Adipose tissue (tissue), 3 donors: ENCODE results near the gene EEFSEC. TPM values are rescaled to one million over a fixed set of nuclear protein-coding genes. Genes with fewer than 3 reads are reported as not detected.

Experiments used
- H3K27ac ChIP-seq: one replicate; pipeline ENCODE4 v1.5.1; 2013; ENCODE audit warnings: low read depth, low read length
- WGBS, 3 donors: extraction: QIAGEN DNeasy Blood & Tissue Kit; methylation state at CpG; one replicate each; pipeline ENCODE4 v1.1.7; 2013; 5-methylcytosine and 5-hydroxymethylcytosine counted together
- polyA plus RNA-seq, 3 donors: library from polyadenylated mRNA; stranded (reverse); fragments of 200-250 nt; gene quantifications; one replicate each; pipeline ENCODE4 v1.2.3, GENCODE V29; 2013
- donor health status: healthy with polysubstance abuse.
- donor health status: Bipolar disorder and iron deficiency.
- donor health status: healthy.

The EEFSEC gene
- polyA plus RNA-seq, 3 donors, result 8.9 to 14.6 (median 9.0) TPM

GRCh38 chr3:128344052-128344735 is 190.9 kb downstream of the EEFSEC start:
- H3K27ac ChIP-seq, result no peak overlapping the region
- WGBS, 3 donors, result 72 to 94% (median 92%) methylated on average over 6 of the region's 6 CpGs

- 88 to 97% (median 95%) methylated on average over 4 of the region's 4 CpGs for WGBS, 3 donors
- no peak overlapping the region for H3K27ac ChIP-seq
Observed at GRCh38 chr3:128345196-128345595, 191.9 kb downstream of the EEFSEC start.

- WGBS, 3 donors, result 98 to 99% (median 98%) methylated on average over 2 of the region's 2 CpGs
- no peak overlapping the region for H3K27ac ChIP-seq
Observed at GRCh38 chr3:128346562-128346961, 193.3 kb downstream of the EEFSEC start.

GRCh38 chr3:128347282-128347681 is 194.0 kb downstream of the EEFSEC start:
- no peak overlapping the region for H3K27ac ChIP-seq

- 65 to 78% (median 71%) methylated on average over 4 of the region's 4 CpGs for WGBS, 3 donors
- H3K27ac ChIP-seq, result no peak overlapping the region
Observed at GRCh38 chr3:128348075-128348474, 194.8 kb downstream of the EEFSEC start.

GRCh38 chr3:128348805-128349531 is 195.7 kb downstream of the EEFSEC start:
- 71 to 95% (median 93%) methylated on average over 5 of the region's 5 CpGs for WGBS, 3 donors
- no peak overlapping the region for H3K27ac ChIP-seq

- 52 to 94% (median 92%) methylated on average over 12 of the region's 12 CpGs for WGBS, 3 donors
- no peak overlapping the region for H3K27ac ChIP-seq
Observed at GRCh38 chr3:128349963-128350599, 196.8 kb downstream of the EEFSEC start.

GRCh38 chr3:128351546-128351945 is 198.3 kb downstream of the EEFSEC start:
- no peak overlapping the region for H3K27ac ChIP-seq
- 70 to 93% (median 92%) methylated on average over 7 of the region's 7 CpGs for WGBS, 3 donors

- H3K27ac ChIP-seq, result no peak overlapping the region
- 93 to 100% (median 98%) methylated on average over 8 of the region's 8 CpGs for WGBS, 3 donors
Observed at GRCh38 chr3:128352326-128352725, 199.0 kb downstream of the EEFSEC start.

GRCh38 chr3:128353361-128353965 is 200.2 kb downstream of the EEFSEC start:
- no peak overlapping the region for H3K27ac ChIP-seq
- WGBS, 3 donors, result 79 to 91% (median 91%) methylated on average over 8 of the region's 8 CpGs

GRCh38 chr3:128353991-128354687 is 200.9 kb downstream of the EEFSEC start:
- no peak overlapping the region for H3K27ac ChIP-seq
- WGBS, 3 donors, result 71 to 78% (median 71%) methylated on average over 10 of the region's 10 CpGs

- WGBS, 3 donors, result 42 to 89% (median 87%) methylated on average over 13 of the region's 13 CpGs
- H3K27ac ChIP-seq, result no peak overlapping the region
Observed at GRCh38 chr3:128354788-128355542, 201.7 kb downstream of the EEFSEC start.

GRCh38 chr3:128355543-128355919 is 202.2 kb downstream of the EEFSEC start:
- H3K27ac ChIP-seq, result no peak overlapping the region
- 66 to 96% (median 88%) methylated on average over 2 of the region's 2 CpGs for WGBS, 3 donors

GRCh38 chr3:128356822-128357221 is 203.5 kb downstream of the EEFSEC start:
- H3K27ac ChIP-seq, result no peak overlapping the region
- WGBS, 3 donors, result 79 to 96% (median 82%) methylated on average over 1 of the region's 1 CpG

GRCh38 chr3:128357538-128357937 is 204.3 kb downstream of the EEFSEC start:
- WGBS, 3 donors, result 85 to 95% (median 93%) methylated on average over 6 of the region's 6 CpGs
- H3K27ac ChIP-seq, result no peak overlapping the region

GRCh38 chr3:128358156-128358895 is 205.0 kb downstream of the EEFSEC start:
- WGBS, 3 donors, result 92 to 97% (median 94%) methylated on average over 17 of the region's 17 CpGs
- no peak overlapping the region for H3K27ac ChIP-seq

- no peak overlapping the region for H3K27ac ChIP-seq
- WGBS, 3 donors, result 89 to 92% (median 90%) methylated on average over 6 of the region's 6 CpGs
Observed at GRCh38 chr3:128359060-128359664, 205.9 kb downstream of the EEFSEC start.
